ENCODE data around the gene METTL21C.

METTL21C gene

GRCh38 chr13:102667023-102667422 is 27.8 kb downstream of the METTL21C start:
- DNase-seq (ENCODE audit: low read depth in 3 of 3, low spot score in 1 of 3): no peak

GRCh38 chr13:102659168-102659713 is 35.6 kb downstream of the METTL21C start:
- no peak for DNase-seq (ENCODE audit: low read depth in 3 of 3, low spot score in 1 of 3)

GRCh38 chr13:102658660-102659059 is 36.2 kb downstream of the METTL21C start:
- no peak for DNase-seq (ENCODE audit: low read depth in 3 of 3, low spot score in 1 of 3)

GRCh38 chr13:102657630-102658029 is 37.2 kb downstream of the METTL21C start:
- DNase-seq (ENCODE audit: low read depth in 3 of 3, low spot score in 1 of 3): no peak

GRCh38 chr13:102654756-102655155 is 40.1 kb downstream of the METTL21C start:
- DNase-seq (ENCODE audit: low read depth in 3 of 3, low spot score in 1 of 3): no peak

GRCh38 chr13:102651892-102652291 is 43.0 kb downstream of the METTL21C start:
- no peak for DNase-seq (ENCODE audit: low read depth in 3 of 3, low spot score in 1 of 3)

GRCh38 chr13:102651392-102651791 is 43.5 kb downstream of the METTL21C start:
- no peak for DNase-seq (ENCODE audit: low read depth in 3 of 3, low spot score in 1 of 3)

GRCh38 chr13:102650444-102650843 is 44.4 kb downstream of the METTL21C start:
- no peak for DNase-seq (ENCODE audit: low read depth in 3 of 3, low spot score in 1 of 3)

- no peak for DNase-seq (ENCODE audit: low read depth in 3 of 3, low spot score in 1 of 3)
These were observed 46.8 kb downstream of the METTL21C start for GRCh38 chr13:102648046-102648445.

GRCh38 chr13:102645701-102646100 is 49.1 kb downstream of the METTL21C start:
- no peak for DNase-seq (ENCODE audit: low read depth in 3 of 3, low spot score in 1 of 3)

- no peak for DNase-seq (ENCODE audit: low read depth in 3 of 3, low spot score in 1 of 3)
These were observed 51.2 kb downstream of the METTL21C start for GRCh38 chr13:102643656-102644055.

- no peak for DNase-seq (ENCODE audit: low read depth in 3 of 3, low spot score in 1 of 3)
These were observed 52.4 kb downstream of the METTL21C start for GRCh38 chr13:102642475-102642874.

GRCh38 chr13:102642029-102642428 is 52.8 kb downstream of the METTL21C start:
- DNase-seq (ENCODE audit: low read depth in 3 of 3, low spot score in 1 of 3): no peak

- DNase-seq (ENCODE audit: low read depth in 3 of 3, low spot score in 1 of 3): no peak
These were observed 56.1 kb downstream of the METTL21C start for GRCh38 chr13:102638741-102639140.
